T-cell (primary cell): ENCODE measurements around the gene BMP5. TPM values are rescaled to one million over a fixed set of nuclear protein-coding genes. Genes with fewer than 3 reads are reported as not detected.

ENCODE experiments used
- ATAC-seq, 4 experiments: fragments of 200-7000 bp in 3 of 4; fragments of 150-1000 bp in 1 of 4; cut with Tn5 transposase; replicated peaks in 1 of 4; 1 replicate in 3 of 4; 2 replicates in 1 of 4; pipeline ENCODE4 v1.10.0; 2021; ENCODE audit warnings: moderate library complexity in 3 of 4, mild to moderate bottlenecking in 2 of 4, moderate number of reproducible peaks in 1 of 4
- CTCF ChIA-PET, 2 donors: fragments of 300-600 bp; sonication (Branson Sonifier 250); formaldehyde crosslinking; loops; one replicate each; lab custom pipeline; 2022; ENCODE audit warnings: antibody characterized with exemption in 2 of 2; lab: Charles Lee
- POLR2A ChIA-PET, 2 donors: fragments of 300-600 bp; sonication (Branson Sonifier 250); formaldehyde crosslinking; loops; one replicate each; lab custom pipeline; 2022; ENCODE audit warnings: antibody characterized with exemption in 2 of 2; lab: Charles Lee
- DNase-seq, 35 experiments: peaks; one replicate each; pipeline versions ENCODE4 v3.0.0 to v3.0.0-alpha.2; 2013 to 2023
- H3K27ac ChIP-seq: one replicate; pipeline ENCODE4 v1.5.1; 2013; ENCODE audit warnings: low read length
- H3K27me3 ChIP-seq, 2 experiments: replicated peaks in 1 of 2; 1 replicate in 1 of 2; 2 replicates in 1 of 2; pipeline versions ENCODE4 v1.6.1 to v1.7.0; 2013; ENCODE audit warnings: low read length in 1 of 2, mixed read lengths in 1 of 2; ENCODE audit not compliant: control insufficient read depth in 2 of 2, insufficient read depth in 2 of 2; ENCODE audit errors: extremely low read depth in 1 of 2
- H3K36me3 ChIP-seq, 2 donors: 1 replicate in 1 of 2; 2 replicates in 1 of 2; pipeline versions ENCODE4 v1.6.1 to v1.7.0; 2013; ENCODE audit warnings: low read length in 1 of 2; ENCODE audit not compliant: control insufficient read depth in 2 of 2, insufficient read depth in 1 of 2; ENCODE audit errors: extremely low read depth in 1 of 2
- H3K4me1 ChIP-seq, 2 experiments: 1 replicate in 1 of 2; 2 replicates in 1 of 2; pipeline versions ENCODE4 v1.6.1 to v1.7.0; 2013; ENCODE audit warnings: low read length in 2 of 2, mixed read lengths in 1 of 2; ENCODE audit not compliant: insufficient read depth in 2 of 2, control insufficient read depth in 1 of 2; ENCODE audit errors: extremely low read depth in 1 of 2
- H3K4me3 ChIP-seq, 2 donors: 1 replicate in 1 of 2; 2 replicates in 1 of 2; pipeline versions ENCODE4 v1.5.1 to v1.7.0; 2013; ENCODE audit warnings: mild to moderate bottlenecking in 2 of 2, low read length in 1 of 2, moderate library complexity in 1 of 2; ENCODE audit not compliant: control insufficient read depth in 1 of 2; ENCODE audit errors: extremely low read depth in 1 of 2
- H3K9me3 ChIP-seq: 2 replicates; pipeline ENCODE4 v1.7.0; 2013
- H3K27ac Mint-ChIP-seq, 2 donors: one replicate each; pipeline ENCODE4 v1.8.0; 2020 to 2021; ENCODE audit warnings: mild to moderate bottlenecking in 2 of 2, mixed read lengths in 2 of 2
- H3K27me3 Mint-ChIP-seq, 2 donors: one replicate each; pipeline ENCODE4 v1.8.0; 2021 to 2022; ENCODE audit warnings: mixed read lengths in 2 of 2
- H3K36me3 Mint-ChIP-seq: one replicate; pipeline ENCODE4 v1.8.0; 2021; ENCODE audit warnings: mixed read lengths
- H3K4me1 Mint-ChIP-seq, 3 donors: one replicate each; pipeline ENCODE4 v1.8.0; 2020 to 2022; ENCODE audit warnings: mixed read lengths in 3 of 3, mild to moderate bottlenecking in 1 of 3
- H3K4me3 Mint-ChIP-seq, 3 donors: one replicate each; pipeline ENCODE4 v1.8.0; 2020 to 2022; ENCODE audit warnings: mild to moderate bottlenecking in 3 of 3, mixed read lengths in 3 of 3, moderate library complexity in 3 of 3
- H3K9me3 Mint-ChIP-seq, 3 donors: one replicate each; pipeline ENCODE4 v1.8.0; 2020 to 2022; ENCODE audit warnings: mixed read lengths in 3 of 3
- WGBS: methylation state at CpG from one replicate; pipeline ENCODE4 v1.1.5; 2013; ENCODE audit warnings: missing lambda C conversion rate; ENCODE audit not compliant: insufficient coverage; 5-methylcytosine and 5-hydroxymethylcytosine counted together
- total RNA-seq, 35 experiments: library from RNA in 6 of 35; stranded (reverse) in 6 of 35; fragments of 120-200 nt in 1 of 35; gene quantifications; one replicate each; pipeline versions ENCODE4 v1.2.1 to v1.2.4 and lab custom pipeline; 2013 to 2026

BMP5 gene
- total RNA-seq, 5 donors from 2014 or later (not counting 1 experiment from before 2014, with no cell fraction given) = not detected

- Mint-ChIP-seq H3K36me3 (no peaks in the 10 kb centered on the region), H3K9me3 (peaks cover 2 to 18% (median 10%) of the 10 kb centered on the region in 3 donors), H3K27me3 (no peaks in the 10 kb centered on the region), H3K4me3 (no peak overlapping the region), H3K4me1 (no peaks in the 10 kb centered on the region), H3K27ac (no peak overlapping the region)
- ChIA-PET POLR2A (no interaction called here), CTCF (no interaction called here)
- H3K36me3 ChIP-seq = no peaks in the 10 kb centered on the region
- no peak overlapping the region for H3K4me3 ChIP-seq
- no peaks in the 10 kb centered on the region for H3K9me3 ChIP-seq
- DNase-seq (no peak), ATAC-seq (no peak)
- no peaks in the 10 kb centered on the region for H3K27me3 ChIP-seq
- no peaks in the 10 kb centered on the region for H3K4me1 ChIP-seq
- H3K27ac ChIP-seq = no peak overlapping the region
These were observed 145.7 kb downstream of the BMP5 start for GRCh38 chr6:55729665-55730064.

- no peak overlapping the region for H3K27ac ChIP-seq
- H3K4me1 ChIP-seq = no peaks in the 10 kb centered on the region
- DNase-seq (no peak), ATAC-seq (no peak)
- no peak overlapping the region for H3K4me3 ChIP-seq
- H3K27me3 Mint-ChIP-seq = no peaks in the 10 kb centered on the region
- ChIA-PET POLR2A (no interaction called here), CTCF (no interaction called here)
- WGBS = no CpG with 5 or more reads among the region's 1 CpG
- no peak overlapping the region for H3K4me3 Mint-ChIP-seq
- H3K9me3 Mint-ChIP-seq = peaks cover 2 to 15% (median 10%) of the 10 kb centered on the region in 3 donors
- no peaks in the 10 kb centered on the region for H3K36me3 ChIP-seq
- H3K4me1 Mint-ChIP-seq = no peaks in the 10 kb centered on the region
- H3K27ac Mint-ChIP-seq = no peak overlapping the region
- no peaks in the 10 kb centered on the region for H3K36me3 Mint-ChIP-seq
- no peaks in the 10 kb centered on the region for H3K9me3 ChIP-seq
- H3K27me3 ChIP-seq = no peaks in the 10 kb centered on the region
These were observed 149.2 kb downstream of the BMP5 start for GRCh38 chr6:55726144-55726543.

- peaks cover 4 to 14% (median 9%) of the 10 kb centered on the region in 3 donors for H3K9me3 Mint-ChIP-seq
- no peak overlapping the region for H3K4me3 ChIP-seq
- H3K9me3 ChIP-seq = no peaks in the 10 kb centered on the region
- H3K27ac Mint-ChIP-seq = no peak overlapping the region
- ATAC-seq (no peak), DNase-seq (no peak)
- no peak overlapping the region for H3K27ac ChIP-seq
- no peaks in the 10 kb centered on the region for H3K27me3 ChIP-seq
- H3K36me3 Mint-ChIP-seq = no peaks in the 10 kb centered on the region
- H3K4me1 Mint-ChIP-seq = no peaks in the 10 kb centered on the region
- no peaks in the 10 kb centered on the region for H3K36me3 ChIP-seq
- H3K4me1 ChIP-seq = no peaks in the 10 kb centered on the region
- ChIA-PET POLR2A (no interaction called here), CTCF (no interaction called here)
- no peaks in the 10 kb centered on the region for H3K27me3 Mint-ChIP-seq
- WGBS = no CpG with 5 or more reads among the region's 4 CpGs
- H3K4me3 Mint-ChIP-seq = no peak overlapping the region
These were observed 160.6 kb downstream of the BMP5 start for GRCh38 chr6:55714831-55715230.

- ChIA-PET POLR2A (no interaction called here), CTCF (no interaction called here)
- Mint-ChIP-seq H3K27ac (no peak overlapping the region), H3K36me3 (no peaks in the 10 kb centered on the region), H3K4me3 (no peak overlapping the region), H3K4me1 (no peaks in the 10 kb centered on the region), H3K27me3 (no peaks in the 10 kb centered on the region), H3K9me3 (peaks cover 6 to 17% (median 9%) of the 10 kb centered on the region in 3 donors)
- Histone ChIP-seq H3K36me3 (no peaks in the 10 kb centered on the region), H3K27ac (no peak overlapping the region), H3K4me1 (no peaks in the 10 kb centered on the region), H3K27me3 (no peaks in the 10 kb centered on the region), H3K4me3 (no peak overlapping the region), H3K9me3 (no peaks in the 10 kb centered on the region)
- DNase-seq (no peak), ATAC-seq (no peak)
- no CpG with 5 or more reads among the region's 3 CpGs for WGBS
These were observed 162.0 kb downstream of the BMP5 start for GRCh38 chr6:55713436-55713835.

GRCh38 chr6:55708711-55709110, 166.7 kb downstream of the BMP5 start:
- H3K9me3 Mint-ChIP-seq = peaks cover 4 to 16% (median 12%) of the 10 kb centered on the region in 3 donors
- POLR2A ChIA-PET = interaction anchor here in 1 of 2 donors (0.6 kb wide), 1 partner anchor 989 kb away, joined by 3 read pairs; no protein-coding TSS in a partner anchor
- no CpG with 5 or more reads among the region's 1 CpG for WGBS

GRCh38 chr6:55705451-55706440, 169.6 kb downstream of the BMP5 start:
- Histone ChIP-seq H3K36me3 (no peaks in the 10 kb centered on the region), H3K4me3 (no peak overlapping the region), H3K4me1 (no peaks in the 10 kb centered on the region), H3K9me3 (no peaks in the 10 kb centered on the region), H3K27me3 (no peaks in the 10 kb centered on the region), H3K27ac (no peak overlapping the region)
- ChIA-PET CTCF (interaction anchor here in 1 of 2 donors (0.8 kb wide), 1 partner anchor 288 kb away, joined by 6 read pairs; no protein-coding TSS in a partner anchor), POLR2A (no interaction called here)
- Mint-ChIP-seq H3K36me3 (no peaks in the 10 kb centered on the region), H3K4me1 (no peaks in the 10 kb centered on the region), H3K27me3 (no peaks in the 10 kb centered on the region), H3K4me3 (no peak overlapping the region), H3K9me3 (peaks cover 12 to 24% (median 14%) of the 10 kb centered on the region in 3 donors), H3K27ac (no peak overlapping the region)
- WGBS = no CpG with 5 or more reads among the region's 2 CpGs
- ATAC-seq (no peak), DNase-seq (no peak)

More at GRCh38 chr6:55708711-55709110, 166.7 kb downstream of the BMP5 start:
- Histone ChIP-seq H3K9me3 (no peaks in the 10 kb centered on the region), H3K4me1 (no peaks in the 10 kb centered on the region), H3K36me3 (no peaks in the 10 kb centered on the region), H3K27me3 (no peaks in the 10 kb centered on the region), H3K4me3 (no peak overlapping the region), H3K27ac (no peak overlapping the region)
- DNase-seq (no peak), ATAC-seq (no peak)
- H3K27me3 Mint-ChIP-seq = no peaks in the 10 kb centered on the region
- H3K4me1 Mint-ChIP-seq = no peaks in the 10 kb centered on the region
- H3K4me3 Mint-ChIP-seq = no peak overlapping the region
- CTCF ChIA-PET = no interaction called here
- H3K36me3 Mint-ChIP-seq = no peaks in the 10 kb centered on the region
- H3K27ac Mint-ChIP-seq = no peak overlapping the region
